Body of pancreas (tissue), 4 donors: ENCODE results near the gene PRSS57.

Experiments used
- POLR2A ChIP-seq, 3 donors: fragments of 450-650 bp; IDR thresholded peaks; one replicate each; pipeline ENCODE4 v1.6.1; 2016; ENCODE audit warnings: antibody characterized with exemption in 3 of 3, mild to moderate bottlenecking in 2 of 3
- TF ChIP-seq, protein P1 (sequence below), 7 experiments: fragments of 450-650 bp in 4 of 7; fragments of 200-600 bp in 3 of 7; sonication (generic) in 3 of 7; IDR thresholded peaks; one replicate each; pipeline ENCODE4 v1.5.1; 2016 to 2019; ENCODE audit warnings: antibody characterized with exemption in 7 of 7

DNA sequence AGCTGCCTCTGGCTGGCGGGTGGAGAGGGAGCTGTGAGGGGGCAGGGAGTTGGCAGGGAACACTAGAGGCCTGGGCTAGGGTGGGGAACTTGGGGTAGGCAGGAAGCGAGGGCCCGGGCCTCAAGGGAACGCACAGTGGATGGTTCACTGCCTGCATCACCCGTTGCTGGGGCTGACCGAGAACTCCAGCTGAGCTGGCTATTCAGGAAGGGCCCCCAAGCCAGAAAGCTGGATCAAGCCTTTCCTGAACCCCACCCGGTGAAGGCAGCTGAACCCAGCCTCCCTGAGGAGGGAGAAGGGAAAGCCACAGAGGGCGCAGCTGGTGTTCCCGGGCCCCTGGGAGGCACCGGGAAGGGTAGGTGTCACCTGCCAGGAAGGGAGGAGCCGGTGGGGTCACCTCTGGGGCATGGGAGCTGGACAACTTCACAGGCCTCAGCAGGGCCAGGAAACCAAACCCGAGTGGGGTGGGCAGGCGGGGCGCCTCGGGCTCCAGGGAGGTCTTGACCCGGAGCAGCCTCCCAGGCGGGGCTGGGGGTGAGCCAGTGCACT, 27.4 kb upstream of the PRSS57 start:
- TF ChIP-seq, protein P1, sequence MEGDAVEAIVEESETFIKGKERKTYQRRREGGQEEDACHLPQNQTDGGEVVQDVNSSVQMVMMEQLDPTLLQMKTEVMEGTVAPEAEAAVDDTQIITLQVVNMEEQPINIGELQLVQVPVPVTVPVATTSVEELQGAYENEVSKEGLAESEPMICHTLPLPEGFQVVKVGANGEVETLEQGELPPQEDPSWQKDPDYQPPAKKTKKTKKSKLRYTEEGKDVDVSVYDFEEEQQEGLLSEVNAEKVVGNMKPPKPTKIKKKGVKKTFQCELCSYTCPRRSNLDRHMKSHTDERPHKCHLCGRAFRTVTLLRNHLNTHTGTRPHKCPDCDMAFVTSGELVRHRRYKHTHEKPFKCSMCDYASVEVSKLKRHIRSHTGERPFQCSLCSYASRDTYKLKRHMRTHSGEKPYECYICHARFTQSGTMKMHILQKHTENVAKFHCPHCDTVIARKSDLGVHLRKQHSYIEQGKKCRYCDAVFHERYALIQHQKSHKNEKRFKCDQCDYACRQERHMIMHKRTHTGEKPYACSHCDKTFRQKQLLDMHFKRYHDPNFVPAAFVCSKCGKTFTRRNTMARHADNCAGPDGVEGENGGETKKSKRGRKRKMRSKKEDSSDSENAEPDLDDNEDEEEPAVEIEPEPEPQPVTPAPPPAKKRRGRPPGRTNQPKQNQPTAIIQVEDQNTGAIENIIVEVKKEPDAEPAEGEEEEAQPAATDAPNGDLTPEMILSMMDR (IDR thresholded peaks at IDR 0.05) = no peak
- no peak for TF ChIP-seq POLR2A (IDR thresholded peaks at IDR 0.05)
